SK-N-MC (cell line): Measurements from ENCODE around the gene TVP23B.
"Not testable (repeated sequence)": the region's sequence is repeated elsewhere in the genome, so short reads cannot be mapped to it uniquely, and the experiment has no call there.

Experiments used
- EZH2 ChIP-seq: fragments of 200-600 bp; sonication (generic); IDR thresholded peaks from one replicate; pipeline ENCODE4 v1.6.1; 2017; ENCODE audit warnings: antibody characterized with exemption
- FOXP2 ChIP-seq: optimal IDR thresholded peaks from 2 replicates; pipeline ENCODE3; 2011; ENCODE audit warnings: mild to moderate bottlenecking, moderate library complexity; ENCODE audit not compliant: insufficient read depth; ENCODE audit errors: extremely low read length, control extremely low read depth
- POLR2AphosphoS5 ChIP-seq: IDR thresholded peaks from 2 replicates; pipeline ENCODE4 v1.6.1; 2012; ENCODE audit warnings: mild to moderate bottlenecking, low read depth, low read length, borderline replicate concordance

DNA sequence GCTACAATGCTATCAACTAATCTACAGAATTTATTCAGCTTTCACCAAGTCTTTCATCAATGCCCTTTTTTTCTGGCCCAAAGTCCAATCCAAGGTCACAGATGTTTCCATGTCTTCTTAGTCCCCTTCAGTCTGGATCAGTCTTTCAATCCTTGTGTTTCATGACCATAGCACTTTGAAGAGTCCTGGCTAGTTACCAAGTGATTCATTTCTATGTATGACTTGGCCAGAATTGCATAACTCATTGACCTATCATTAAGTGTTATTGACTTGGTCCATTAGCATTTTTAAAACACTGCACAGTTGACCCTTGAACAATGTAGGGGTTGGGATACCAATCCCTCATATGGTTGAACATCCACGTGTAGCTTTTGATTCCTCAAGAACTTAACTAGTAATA lies 48.5 kb upstream of the TVP23B start:
- TF ChIP-seq POLR2AphosphoS5, EZH2, FOXP2: not testable (repeated sequence)
